ENCODE measurements around the gene POMP.
"Not testable (repeated sequence)": the region's sequence is repeated elsewhere in the genome, so short reads cannot be mapped to it uniquely, and the experiment has no call there.

Gene POMP

DNA sequence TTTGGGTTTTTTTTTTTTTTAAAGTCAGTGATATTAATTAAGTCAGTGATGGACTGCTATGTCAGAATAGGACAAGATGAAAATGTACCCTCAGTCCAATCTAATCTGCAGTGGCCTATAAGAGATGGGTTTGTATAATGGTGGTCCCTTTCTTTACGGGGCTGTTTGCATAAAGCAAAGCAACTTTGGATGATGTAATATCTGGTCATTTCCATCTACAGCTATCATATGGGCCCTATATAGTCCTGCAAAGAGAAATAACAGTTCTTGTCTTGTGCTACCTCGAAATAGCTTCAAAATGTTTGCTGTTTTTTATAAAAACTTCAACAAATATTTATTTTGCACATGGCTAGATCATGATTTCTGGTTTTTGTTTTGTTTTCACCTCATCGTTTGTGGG, 20.2 kb upstream of the POMP start:
- FAIRE-seq, result no peak

DNA sequence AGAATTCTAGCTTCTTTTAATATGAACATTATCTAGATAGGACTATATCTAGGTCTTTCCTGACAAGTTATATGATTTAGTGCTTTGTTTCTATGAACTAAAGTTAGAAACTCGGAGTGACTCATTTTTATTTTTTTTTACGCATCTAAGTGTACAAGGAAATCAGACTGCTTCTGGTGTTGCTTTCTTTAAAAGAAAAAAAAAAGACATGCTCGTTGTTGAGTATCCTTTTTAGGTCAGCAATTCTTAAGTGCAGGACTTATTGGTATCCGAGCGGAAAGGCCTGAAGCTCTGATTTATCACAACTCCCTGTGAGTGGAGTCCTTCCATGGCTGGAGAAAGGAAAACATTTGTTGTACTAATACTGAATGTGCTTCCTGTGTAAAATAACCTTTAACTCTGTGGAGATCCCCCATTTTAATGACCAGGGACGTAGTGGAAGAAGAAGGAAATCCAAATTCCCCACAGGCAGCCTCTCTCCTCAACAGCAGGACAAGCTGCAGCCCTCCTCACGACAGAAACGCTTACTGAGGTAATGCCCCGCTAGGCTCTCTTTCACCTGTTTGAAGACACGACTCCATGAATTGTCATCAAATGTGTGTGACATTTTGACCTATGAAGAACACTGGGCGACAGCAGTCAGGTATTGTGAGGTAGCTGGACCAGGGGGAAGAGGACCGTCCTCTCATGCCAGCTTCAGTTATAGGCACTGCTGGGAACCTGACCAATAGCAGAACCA, 17.9 kb upstream of the POMP start:
- no peak for FAIRE-seq

DNA sequence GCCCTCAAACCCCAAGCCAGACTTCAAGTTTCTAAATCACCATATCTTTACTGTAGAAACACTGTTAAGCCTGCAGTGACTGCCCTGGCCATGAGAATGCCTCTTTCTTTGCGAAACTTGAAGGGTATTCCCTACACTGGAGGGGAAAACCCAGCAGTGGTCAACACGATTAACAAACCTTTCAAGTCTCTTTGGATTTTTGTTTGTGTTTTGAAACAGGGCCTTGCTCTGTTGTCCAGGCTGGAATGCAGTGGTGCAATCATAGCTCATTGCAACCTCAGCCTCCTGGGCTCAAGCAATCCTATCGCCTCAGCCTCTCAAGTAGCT, 17.4 kb upstream of the POMP start:
- FAIRE-seq, result no peak

DNA sequence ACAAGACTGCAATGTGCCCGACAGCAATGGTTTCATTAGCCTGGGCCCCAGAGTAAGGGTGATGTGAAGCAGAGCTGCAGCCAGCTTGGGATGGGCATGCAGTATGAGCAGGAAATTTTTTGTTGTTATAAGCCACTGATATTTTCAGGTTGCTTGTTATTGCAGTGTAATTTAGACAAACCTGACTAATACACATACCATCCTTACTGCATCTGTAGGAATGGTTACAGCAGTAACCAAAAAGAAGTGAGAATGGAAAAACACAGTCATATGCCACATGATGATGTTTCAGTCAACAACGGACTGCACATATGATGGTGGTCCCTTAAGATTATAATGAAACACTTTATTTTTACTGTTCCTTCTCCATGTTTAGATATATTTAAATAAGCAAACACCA, 8.6 kb upstream of the POMP start:
- FAIRE-seq, result no peak

- no peak for FAIRE-seq
Measured at GRCh38 chr13:28651810-28652401, 7.0 kb upstream of the POMP start.

DNA sequence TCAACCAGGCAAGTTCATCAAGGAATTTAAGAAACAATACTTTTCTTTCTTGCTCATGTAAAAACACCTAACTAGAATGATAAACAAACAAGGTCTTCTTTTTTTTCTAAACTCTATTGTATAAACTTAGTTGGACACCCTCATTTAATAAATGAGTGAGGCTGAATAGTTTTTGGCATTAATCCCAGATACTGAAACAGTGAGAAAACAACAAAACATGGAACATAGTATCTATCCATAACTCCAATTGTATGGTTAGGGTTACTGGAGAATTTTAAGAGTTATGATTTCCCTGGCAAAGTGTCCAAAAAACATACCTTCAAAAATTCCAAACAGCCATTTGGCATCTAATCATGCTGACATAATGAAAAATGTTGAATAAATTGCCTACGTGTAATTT, 5.8 kb upstream of the POMP start:
- FAIRE-seq, result no peak

DNA sequence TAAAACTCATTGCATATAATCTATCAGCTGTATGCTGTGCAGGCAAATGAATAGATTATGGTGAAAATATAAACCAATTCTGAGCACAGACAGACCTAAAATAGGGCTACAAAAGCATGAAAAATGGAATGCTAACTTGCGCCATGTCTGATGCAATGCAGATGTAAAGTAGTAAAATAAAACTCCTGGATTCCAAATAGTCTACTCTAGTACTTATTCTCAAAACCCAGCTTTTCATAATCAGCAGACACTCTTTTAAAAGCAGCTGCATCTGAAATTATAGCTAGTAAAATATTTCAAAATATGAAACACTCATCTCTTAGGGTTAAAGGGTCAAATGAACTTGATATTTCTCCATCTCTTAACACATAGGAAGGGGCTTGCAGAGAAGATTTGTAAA, 4.7 kb upstream of the POMP start:
- FAIRE-seq, result no peak

- FAIRE-seq, result no peak
Measured at GRCh38 chr13:28655561-28655960, 3.4 kb upstream of the POMP start.

DNA sequence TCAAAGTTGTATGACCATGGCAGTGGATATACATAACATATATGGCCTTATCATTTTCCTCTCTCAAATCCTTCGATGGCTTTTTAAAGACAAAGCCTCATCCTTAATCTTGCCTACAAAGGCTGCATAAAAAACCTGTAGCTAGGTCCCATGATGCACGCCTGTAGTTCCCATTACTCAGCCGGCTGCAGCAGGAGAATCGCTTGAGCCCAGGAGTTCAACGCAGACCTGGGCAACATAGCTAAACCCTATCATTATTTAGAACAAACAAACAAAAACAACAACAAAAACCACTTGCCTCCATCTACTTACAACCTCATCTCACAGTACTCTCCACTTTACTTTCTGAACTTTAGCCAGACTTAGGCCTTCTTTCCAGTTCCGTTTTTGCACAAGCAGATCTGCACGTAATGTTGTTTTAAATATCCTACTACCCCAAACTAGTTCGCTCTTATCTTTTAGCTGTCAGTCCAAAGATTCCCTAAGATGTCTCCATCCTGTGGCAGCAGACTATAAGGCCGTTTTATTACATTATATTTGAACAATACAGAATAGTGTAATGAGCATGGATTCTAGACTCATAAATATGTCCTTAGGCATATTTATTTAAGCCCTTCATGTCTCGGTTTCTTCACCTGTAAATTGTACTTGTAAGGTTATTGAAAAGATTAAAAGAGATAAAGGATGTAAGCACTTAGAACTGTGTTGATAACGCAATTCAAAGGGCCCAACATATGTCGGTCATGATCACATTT, 969 bp upstream of the POMP start:
- FAIRE-seq, result no peak

- FAIRE-seq, result no peak
Measured at GRCh38 chr13:28658539-28658795, 463 bp upstream of the POMP start.

DNA sequence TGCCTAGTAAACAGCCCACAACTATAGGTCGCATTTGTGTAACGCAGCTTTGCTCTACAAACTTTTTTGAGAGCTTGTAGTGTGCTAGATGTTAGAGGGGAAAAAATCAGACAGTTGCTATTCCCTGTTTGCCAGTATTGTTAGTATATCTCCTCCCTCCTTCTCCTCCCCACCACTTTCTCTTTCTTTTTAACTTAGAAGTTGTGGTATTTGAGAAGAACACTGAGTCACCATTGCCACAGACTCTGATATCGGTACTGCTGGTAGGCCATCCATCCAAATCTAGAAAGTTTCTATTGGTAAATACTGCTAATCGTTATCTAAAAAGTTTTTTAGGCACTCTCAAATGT, 666 bp downstream of the POMP start:
- no peak for FAIRE-seq

DNA sequence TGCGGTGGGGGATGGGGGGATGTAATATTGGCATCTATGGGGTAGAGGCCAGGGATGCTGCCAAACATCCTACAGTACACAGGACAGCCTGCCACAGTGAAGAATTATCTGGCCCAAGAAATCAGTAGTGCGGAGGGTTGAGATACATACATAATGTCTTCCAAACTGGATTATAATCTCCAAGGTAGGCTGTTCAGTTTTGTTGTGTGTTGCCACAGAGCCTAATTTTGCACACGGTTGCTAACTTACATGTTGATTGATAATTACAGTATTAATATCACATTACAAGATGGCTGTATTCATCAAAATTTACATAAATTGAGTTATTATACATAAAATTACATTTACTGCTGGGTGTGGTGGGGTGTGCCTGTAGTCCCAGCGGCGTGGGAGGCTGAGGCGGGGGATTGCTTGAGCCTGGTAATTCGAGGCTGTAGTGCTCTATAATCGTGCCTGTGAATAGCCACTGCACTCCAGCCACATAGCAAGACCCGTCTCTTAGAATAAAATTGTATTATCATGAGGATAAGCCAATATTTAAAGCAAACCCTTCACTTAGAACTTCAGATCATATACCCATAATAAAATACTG, 8.1 kb downstream of the POMP start:
- no peak for FAIRE-seq

- no peak for FAIRE-seq
Measured at GRCh38 chr13:28671126-28671792, 12.3 kb downstream of the POMP start.

DNA sequence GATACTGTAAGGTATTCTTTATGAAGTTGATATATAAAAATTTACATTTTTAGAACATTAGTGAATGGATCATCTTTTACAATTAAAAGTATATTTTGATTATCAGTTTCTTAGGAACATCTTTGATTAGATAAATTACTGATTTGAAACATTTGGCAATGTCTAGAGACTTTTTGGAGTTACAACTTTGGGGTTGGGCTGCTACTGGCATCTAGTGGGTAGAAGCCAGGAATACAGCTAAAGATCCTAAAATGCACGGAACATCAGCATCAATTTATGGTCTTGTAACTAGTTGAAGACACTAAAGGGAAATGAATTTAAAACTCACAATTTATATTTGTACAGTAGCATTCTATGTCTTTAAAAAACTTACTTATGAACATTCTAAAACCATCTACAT, 19.9 kb downstream of the POMP start:
- peak; percentile 9 for FAIRE-seq

- FAIRE-seq, result peak; percentile 80
Measured at GRCh38 chr13:28679628-28680027, 20.7 kb downstream of the POMP start.

- no peak for FAIRE-seq
Measured at GRCh38 chr13:28680541-28680940, 21.6 kb downstream of the POMP start.

GRCh38 chr13:28683169-28683568, 24.2 kb downstream of the POMP start:
- FAIRE-seq, result not testable (repeated sequence)

DNA sequence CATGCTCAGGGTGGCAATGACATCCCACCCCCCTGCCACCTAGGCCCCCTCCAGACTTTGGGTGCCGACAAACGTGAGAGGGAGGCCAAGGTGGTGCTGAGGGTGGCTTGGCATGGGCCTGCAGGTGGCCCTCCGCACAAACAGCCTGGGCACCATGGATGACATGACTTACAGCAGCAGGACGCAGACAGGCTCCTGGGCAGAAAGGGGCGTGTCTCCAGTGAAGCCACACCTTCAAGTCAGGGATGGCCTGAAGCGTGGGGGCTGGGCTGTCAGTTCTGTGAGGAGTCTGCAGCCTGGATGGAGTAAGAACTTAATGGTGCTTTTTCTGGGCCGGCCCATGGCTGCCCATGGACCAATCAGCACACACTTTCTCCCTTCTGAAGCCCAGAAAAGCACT, 25.3 kb downstream of the POMP start:
- no peak for FAIRE-seq

- FAIRE-seq, result no peak
Measured at GRCh38 chr13:28685114-28685513, 26.2 kb downstream of the POMP start.

- FAIRE-seq, result no peak
Measured at GRCh38 chr13:28685892-28686291, 27.0 kb downstream of the POMP start.

GRCh38 chr13:28693605-28694491, 34.9 kb downstream of the POMP start:
- FAIRE-seq, result not testable (repeated sequence)

- no peak for FAIRE-seq
Measured at GRCh38 chr13:28697441-28697840, 38.5 kb downstream of the POMP start.

- FAIRE-seq, result no peak
Measured at GRCh38 chr13:28699246-28699645, 40.3 kb downstream of the POMP start.

Measured in islet of Langerhans (tissue), 1 donor.